A673 (cell line): Measurements from ENCODE around the gene KLC4. TPM values are rescaled to one million over a fixed set of nuclear protein-coding genes. Genes with fewer than 3 reads are reported as not detected.

Experiments
- BruUV-seq: library from RNA; stranded (reverse); fragments of 400-500 nt; replicated peaks from 2 replicates; lab custom pipeline; 2021; lab: Mats Ljungman, UMichigan
- CTCF ChIA-PET: fragments of 300-600 bp; sonication (Branson Sonifier 250); formaldehyde crosslinking; loops from one replicate; lab custom pipeline; 2022; ENCODE audit warnings: antibody characterized with exemption; lab: Charles Lee
- POLR2A ChIA-PET: fragments of 300-600 bp; sonication (Branson Sonifier 250); formaldehyde crosslinking; loops from one replicate; lab custom pipeline; 2022; ENCODE audit warnings: antibody characterized with exemption; ENCODE audit not compliant: low non-redundant PET; lab: Charles Lee
- DNase-seq: peaks from one replicate; pipeline ENCODE4 v3.0.0-alpha.2; 2015; ENCODE audit warnings: low spot score
- H3K27ac ChIP-seq: fragments of 200-600 bp; sonication (generic); 2 replicates; pipeline ENCODE4 v1.5.1; 2016; ENCODE audit warnings: mixed run types, low read depth, mild to moderate bottlenecking, mixed read lengths, antibody characterized with exemption, low read length; ENCODE audit not compliant: poor library complexity, severe bottlenecking
- H3K27me3 ChIP-seq: fragments of 200-600 bp; sonication (generic); replicated peaks from 2 replicates; pipeline ENCODE4 v1.6.1; 2017; ENCODE audit warnings: mixed run types, low read depth, mild to moderate bottlenecking, mixed read lengths, antibody characterized with exemption, low read length; ENCODE audit not compliant: insufficient read depth, poor library complexity
- H3K36me3 ChIP-seq: fragments of 200-600 bp; sonication (generic); 2 replicates; pipeline ENCODE4 v1.6.1; 2016; ENCODE audit warnings: mixed run types, mild to moderate bottlenecking, mixed read lengths, antibody characterized with exemption, low read length; ENCODE audit not compliant: insufficient read depth, poor library complexity, severe bottlenecking
- H3K4me1 ChIP-seq: fragments of 200-600 bp; sonication (generic); 2 replicates; pipeline ENCODE4 v1.6.1; 2017; ENCODE audit warnings: mixed run types, mild to moderate bottlenecking, mixed read lengths, antibody characterized with exemption, low read length; ENCODE audit not compliant: insufficient read depth, poor library complexity, severe bottlenecking
- H3K4me3 ChIP-seq: fragments of 200-600 bp; sonication (generic); 2 replicates; pipeline ENCODE4 v1.5.1; 2016; ENCODE audit warnings: low read depth, mixed run types, mild to moderate bottlenecking, mixed read lengths, low read length; ENCODE audit not compliant: poor library complexity, severe bottlenecking
- H3K9me3 ChIP-seq: fragments of 200-600 bp; sonication (generic); 2 replicates; pipeline ENCODE4 v1.6.1; 2016; ENCODE audit warnings: mixed run types, low read depth, mild to moderate bottlenecking, mixed read lengths, antibody characterized with exemption, low read length; ENCODE audit not compliant: poor library complexity, severe bottlenecking
- CTCF ChIP-seq: fragments of 300-800, 200-600 bp; sonication (generic); conservative IDR thresholded peaks from 2 replicates; pipeline ENCODE4 v1.5.1; 2017; ENCODE audit warnings: low read depth, mild to moderate bottlenecking, antibody characterized with exemption, low read length, moderate library complexity, mixed read lengths
- EZH2 ChIP-seq: fragments of 200-600 bp; sonication (generic); IDR thresholded peaks from 2 replicates; pipeline ENCODE4 v1.6.1; 2017; ENCODE audit warnings: borderline replicate concordance, low read depth, mild to moderate bottlenecking, mixed read lengths, antibody characterized with exemption, low read length; ENCODE audit not compliant: poor library complexity, severe bottlenecking
- intact Hi-C: fragments of 100-400 bp; cut with micrococcal nuclease; formaldehyde crosslinking; loops from one replicate; pipeline ENCODE4 v1.10.0; 2022; ENCODE audit not compliant: unreplicated experiment
- total RNA-seq: library from RNA; stranded (reverse); gene quantifications from 2 replicates; pipeline ENCODE4 v1.2.3, GENCODE V29; 2021

KLC4 gene
- total RNA-seq, 1 experiment from 2014 or later: 21.3 TPM

DNA sequence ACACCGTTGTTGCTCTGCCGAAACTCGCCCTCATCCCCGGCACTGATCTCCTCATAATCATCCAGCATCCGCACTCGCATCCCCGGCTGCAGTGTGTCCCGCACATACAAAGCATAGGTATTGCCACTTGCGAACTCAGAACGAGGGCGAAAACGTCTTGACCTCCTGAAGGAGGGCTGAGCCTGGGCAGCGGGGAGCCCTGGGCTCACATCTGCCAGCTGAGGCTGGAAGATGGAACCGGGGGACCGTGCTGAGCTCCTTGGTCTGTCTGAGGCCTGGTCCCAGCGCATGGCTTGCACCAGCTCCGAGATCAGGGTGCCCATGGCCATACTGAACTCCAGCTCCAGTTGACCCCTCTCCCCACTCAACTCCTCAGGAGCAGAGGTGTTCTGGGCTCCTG is 8.4 kb upstream of the KLC4 start:
- ChIA-PET CTCF (no interaction called here), POLR2A (no interaction called here)

GRCh38 chr6:43052225-43052841 is 7.1 kb upstream of the KLC4 start:
- ChIA-PET POLR2A (no interaction called here), CTCF (no interaction called here)
- intact Hi-C loops: no loop called here
- Histone ChIP-seq H3K4me1 (peaks cover 24% of the 10 kb centered on the region), H3K27ac (peak overlapping the region; percentile 93), H3K4me3 (peak overlapping the region; percentile 83), H3K36me3 (peaks cover 40% of the 10 kb centered on the region), H3K9me3 (no peaks in the 10 kb centered on the region), H3K27me3 (no peaks in the 10 kb centered on the region)
- TF ChIP-seq CTCF (no peak), EZH2 (no peak)
- BruUV-seq: no TSS peak
- no peak for DNase-seq

More for the DNA sequence above, 8.4 kb upstream of the KLC4 start:
- no peak for DNase-seq
- no TSS peak for BruUV-seq
- no peaks in the 10 kb centered on the region for H3K9me3 ChIP-seq
- TF ChIP-seq EZH2 (no peak), CTCF (no peak)
- no peak overlapping the region for H3K27ac ChIP-seq
- H3K4me3 ChIP-seq: no peak overlapping the region
- peaks cover 24% of the 10 kb centered on the region for H3K4me1 ChIP-seq
- peaks cover 51% of the 10 kb centered on the region for H3K36me3 ChIP-seq
- H3K27me3 ChIP-seq: no peaks in the 10 kb centered on the region
- intact Hi-C loops: no loop called here

- ChIA-PET POLR2A (no interaction called here), CTCF (no interaction called here)
- H3K27ac ChIP-seq: peak overlapping the region; percentile 93
- TSS peak; percentile 25 for BruUV-seq
- intact Hi-C loops: no loop called here
- TF ChIP-seq EZH2 (no peak), CTCF (no peak)
- no peaks in the 10 kb centered on the region for H3K27me3 ChIP-seq
- H3K4me3 ChIP-seq: peak overlapping the region; percentile 83
- peaks cover 33% of the 10 kb centered on the region for H3K36me3 ChIP-seq
- no peaks in the 10 kb centered on the region for H3K9me3 ChIP-seq
- peaks cover 24% of the 10 kb centered on the region for H3K4me1 ChIP-seq
- peak; percentile 30 for DNase-seq
Observed at GRCh38 chr6:43052842-43053544, 6.4 kb upstream of the KLC4 start.
